HepG2 (cell line): ENCODE data around the gene WNT2. TPM values are rescaled to one million over a fixed set of nuclear protein-coding genes. Genes with fewer than 3 reads are reported as not detected.

Experiments
- ATAC-seq: fragments of 200-7000 bp; cut with Tn5 transposase; 3 replicates; pipeline ENCODE4 v1.9.1; 2020; ENCODE audit warnings: mild to moderate bottlenecking, moderate library complexity
- BruUV-seq: library from RNA; stranded (reverse); fragments of 400-500 nt; replicated peaks from 2 replicates; lab custom pipeline; 2021; lab: Mats Ljungman, UMichigan
- CTCF ChIA-PET: fragments of 300-600 bp; formaldehyde crosslinking; extraction: SDS; loops from one replicate; lab custom pipeline; 2021; ENCODE audit warnings: low total read pairs, inconsistent platforms, low intra/inter-chr PET ratio; lab: Yijun Ruan, JAX
- POLR2A ChIA-PET: fragments of 350-600 bp; sonication (Branson Sonifier 250); formaldehyde crosslinking; loops from one replicate; lab custom pipeline; 2020; ENCODE audit warnings: antibody characterized with exemption, inconsistent platforms; lab: Yijun Ruan, JAX
- DNase-seq: peaks from one replicate; pipeline ENCODE4 v3.0.0-alpha.2; 2015; ENCODE audit warnings: low spot score
- FAIRE-seq: peaks from 3 replicates; lab custom pipeline; 2011; peaks lifted over from hg19 to GRCh38; lab: Jason Lieb, UNC
- H2AFZ ChIP-seq: one replicate; pipeline ENCODE4 v1.6.1; 2011; ENCODE audit warnings: low read length, inconsistent platforms
- H3K27ac ChIP-seq: fragments of 300-600 bp; 3 replicates; pipeline ENCODE4 v1.8.0; 2011; ENCODE audit warnings: mixed run types, mild to moderate bottlenecking, mixed read lengths, low read length, inconsistent platforms; ENCODE audit not compliant: insufficient read depth; ENCODE audit errors: extremely low read length
- H3K27me3 ChIP-seq, 2 experiments: fragments of 200-600 bp in 1 of 2; 2 replicates in 1 of 2; 3 replicates in 1 of 2; pipeline versions ENCODE4 v1.6.0 to v1.8.0; 2011; ENCODE audit warnings: low read length in 2 of 2, mild to moderate bottlenecking in 2 of 2, moderate library complexity in 2 of 2, inconsistent platforms in 1 of 2; ENCODE audit not compliant: insufficient read depth in 2 of 2, control insufficient read depth in 1 of 2
- H3K36me3 ChIP-seq, 2 experiments: fragments of 200-600 bp in 1 of 2; replicated peaks in 1 of 2; 2 replicates in 1 of 2; 3 replicates in 1 of 2; pipeline versions ENCODE4 v1.5.1 to v1.8.0; 2011; ENCODE audit warnings: low read length in 2 of 2, inconsistent platforms in 1 of 2; ENCODE audit not compliant: insufficient read depth in 2 of 2, control insufficient read depth in 1 of 2
- H3K4me1 ChIP-seq: 2 replicates; pipeline ENCODE4 v1.5.1; 2012; ENCODE audit warnings: low read length, inconsistent platforms; ENCODE audit not compliant: insufficient read depth
- H3K4me2 ChIP-seq: 2 replicates; pipeline ENCODE4 v1.6.0; 2011; ENCODE audit warnings: low read depth, low read length, inconsistent platforms
- H3K4me3 ChIP-seq, 3 experiments: fragments of 200-600 bp in 1 of 3; sonication (generic), shearing (Covaris generic) in 1 of 3; replicated peaks in 1 of 3; 2 replicates each; pipeline ENCODE4 v1.5.1; 2011 to 2016; ENCODE audit warnings: low read length in 3 of 3, inconsistent platforms in 2 of 3, low read depth in 2 of 3, mild to moderate bottlenecking in 2 of 3, control low read depth in 1 of 3, mixed read lengths in 1 of 3; ENCODE audit not compliant: insufficient read depth in 1 of 3
- H3K79me2 ChIP-seq: one replicate; pipeline ENCODE4 v1.6.1; 2011; ENCODE audit warnings: low read length, inconsistent platforms; ENCODE audit not compliant: insufficient read depth
- H3K9ac ChIP-seq: 2 replicates; pipeline ENCODE4 v1.6.0; 2011; ENCODE audit warnings: mild to moderate bottlenecking, low read depth, low read length, inconsistent platforms; ENCODE audit not compliant: insufficient read depth
- H3K9me3 ChIP-seq: 2 replicates; pipeline ENCODE4 v1.5.1; 2012; ENCODE audit warnings: mild to moderate bottlenecking, low read length
- H4K20me1 ChIP-seq: 2 replicates; pipeline ENCODE4 v1.6.0; 2011; ENCODE audit warnings: inconsistent platforms, mild to moderate bottlenecking, low read length, moderate library complexity; ENCODE audit not compliant: insufficient read depth
- CREB1 ChIP-seq, 2 experiments: fragments of 450-650 bp in 1 of 2; IDR thresholded peaks; 2 replicates each; pipeline ENCODE4 v1.6.1; 2016 to 2017; ENCODE audit warnings: control low read depth in 1 of 2, mild to moderate bottlenecking in 1 of 2, missing compliant biosample characterization in 1 of 2, missing genetic modification characterization in 1 of 2
- FIP1L1 ChIP-seq: fragments of 200-400 bp; formaldehyde crosslinking; IDR thresholded peaks from 2 replicates; pipeline ENCODE4 v1.6.1; 2018; ENCODE audit warnings: low read depth, mild to moderate bottlenecking, low read length, moderate library complexity, borderline replicate concordance; ENCODE audit not compliant: insufficient read depth
- PCBP1 ChIP-seq: fragments of 200-400 bp; formaldehyde crosslinking; IDR thresholded peaks from 2 replicates; pipeline ENCODE4 v1.6.1; 2017; ENCODE audit warnings: mild to moderate bottlenecking, low read depth, low read length, borderline replicate concordance
- RFXAP ChIP-seq: sonication (generic); formaldehyde crosslinking; IDR thresholded peaks from 2 replicates; pipeline ENCODE4 v1.4.0; 2020; ENCODE audit warnings: missing genetic modification reagents, borderline replicate concordance
- SMARCE1 ChIP-seq: fragments of 450-650 bp; IDR thresholded peaks from 2 replicates; pipeline ENCODE4 v1.6.1; 2017; ENCODE audit warnings: borderline replicate concordance
- SP4 ChIP-seq: sonication (generic); formaldehyde crosslinking; IDR thresholded peaks from 2 replicates; pipeline ENCODE4 v1.8.1; 2023; ENCODE audit warnings: mild to moderate bottlenecking, missing genetic modification reagents
- TEAD3 ChIP-seq: optimal IDR thresholded peaks from 2 replicates; pipeline ENCODE3; 2016; ENCODE audit warnings: borderline replicate concordance
- ZFP36 ChIP-seq: fragments of 150-350 bp; IDR thresholded peaks from 2 replicates; pipeline ENCODE4 v1.6.1; 2018; ENCODE audit warnings: borderline replicate concordance, low read length, low read depth; ENCODE audit not compliant: partially characterized antibody
- ZGPAT ChIP-seq: IDR thresholded peaks from 2 replicates; pipeline ENCODE4 v1.6.1; 2016; ENCODE audit warnings: mild to moderate bottlenecking
- ZNF10 ChIP-seq: sonication (generic); formaldehyde crosslinking; IDR thresholded peaks from 2 replicates; pipeline ENCODE4 v1.4.0; 2020; ENCODE audit warnings: mild to moderate bottlenecking, low read depth, missing genetic modification reagents, borderline replicate concordance
- in situ Hi-C: cut with HindIII; loops from 2 replicates; pipeline ENCODE4 v1.10.0; 2017; ENCODE audit warnings: low pct_unique_long_range_greater_than_20kb; ENCODE audit not compliant: extremely low pct_ligation_motif_present
- intact Hi-C: fragments of 100-400 bp; cut with micrococcal nuclease; formaldehyde crosslinking; loops from one replicate; pipeline ENCODE4 v1.10.0; 2022; ENCODE audit not compliant: unreplicated experiment
- polyA plus RNA-seq, 8 experiments: library from polyadenylated mRNA; depleted of rRNA in 3 of 8; stranded (reverse) in 7 of 8; unstranded in 1 of 8; fragments of >200 nt; fragmentation: Illumina TruSeq in 4 of 8; extraction: Trizol in 4 of 8; gene quantifications; 2 replicates each; pipeline versions ENCODE4 v1.2.1 to v1.2.3, GENCODE V29; 2011 to 2016; ENCODE audit warnings: low read depth in 4 of 8, missing spikeins in 1 of 8, mixed read lengths in 1 of 8; ENCODE audit not compliant: insufficient read depth in 1 of 8
- total RNA-seq, 5 experiments: library from RNA; depleted of rRNA; stranded (reverse); fragments of >200 nt; fragmentation: Illumina TruSeq; extraction: Trizol; gene quantifications; 2 replicates each; pipeline ENCODE4 v1.2.3, GENCODE V29; 2016; ENCODE audit warnings: low read depth in 1 of 5

The WNT2 gene
- total and polyA plus RNA-seq, 2 of the 13 experiments (the other 11 are each of a cell fraction or from before 2014, with no cell fraction given): not detected

DNA sequence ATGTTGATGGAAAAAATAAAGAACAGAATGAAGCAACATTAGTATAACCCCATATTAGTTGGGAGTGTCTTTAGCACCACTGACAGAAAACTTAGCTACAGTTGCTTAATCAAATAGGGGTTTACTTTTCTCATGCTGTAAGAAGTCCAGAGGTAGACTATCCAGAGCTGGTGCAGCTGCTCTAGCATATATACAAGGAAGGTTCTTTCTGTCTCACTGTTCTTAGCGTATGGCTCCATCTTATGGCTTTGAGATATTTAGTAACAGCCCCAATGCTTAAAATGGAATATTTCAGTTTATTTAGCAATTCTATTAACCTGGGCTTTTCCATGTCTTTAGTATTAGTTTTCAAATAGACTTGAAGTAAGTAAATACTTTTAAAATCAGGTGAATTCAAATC lies 15.2 kb upstream of the WNT2 start (continued):
- no peak for TF ChIP-seq ZGPAT
- TF ChIP-seq PCBP1: no peak
- no peak for TF ChIP-seq SP4
- TF ChIP-seq ZFP36: no peak
- no peak for TF ChIP-seq SMARCE1
- TF ChIP-seq RFXAP (CRISPR knock-in tag): no peak
- no peak for TF ChIP-seq CREB1 (IDR thresholded peaks at IDR 0.05)
- TF ChIP-seq CREB1 (CRISPR knock-in tag; IDR thresholded peaks at IDR 0.05): no peak
- TF ChIP-seq ZNF10 (CRISPR knock-in tag): no peak

- intact Hi-C loops: loop anchor here (10.0 kb wide), 1 partner anchor 78 kb away; no protein-coding TSS in a partner anchor
- no TSS peak for BruUV-seq
- in situ Hi-C loops: no loop called here
- TF ChIP-seq FIP1L1 (no peak), TEAD3 (CRISPR knock-in tag) (peak; percentile 33)
- TF ChIP-seq, all 625 proteins: peak for 1
- Histone ChIP-seq H3K9me3 (no peaks in the 10 kb centered on the region), H3K9ac (no peak overlapping the region), H4K20me1 (no peaks in the 10 kb centered on the region), H2AFZ (no peak overlapping the region), H3K4me2 (no peak overlapping the region), H3K27me3 (no peaks in the 10 kb centered on the region), H3K36me3 (no peaks in the 10 kb centered on the region), H3K79me2 (no peaks in the 10 kb centered on the region), H3K4me3 (no peak overlapping the region), H3K27ac (no peak overlapping the region), H3K4me1 (no peaks in the 10 kb centered on the region)
- ATAC-seq: no peak
- ChIA-PET POLR2A (no interaction called here), CTCF (no interaction called here)
- FAIRE-seq: no peak
- no peak for DNase-seq
Observed at GRCh38 chr7:117333168-117333567, 10.3 kb upstream of the WNT2 start.
